Fibroblast of lung (primary cell): ENCODE results near the gene ZFP57. TPM values are rescaled to one million over a fixed set of nuclear protein-coding genes. Genes with fewer than 3 reads are reported as not detected.

Source experiments
- DNase-seq, 2 donors: peaks; one replicate each; pipeline versions ENCODE4 v3.0.0 to v3.0.0-alpha.2; 2010; ENCODE audit warnings: low read depth in 2 of 2
- H2AFZ ChIP-seq: 2 replicates; pipeline ENCODE4 v1.5.1; 2012; ENCODE audit warnings: low read length, control low read depth, inconsistent platforms
- H3K27ac ChIP-seq: 2 replicates; pipeline ENCODE4 v1.5.1; 2011; ENCODE audit warnings: low read length, control low read depth; ENCODE audit not compliant: insufficient read depth
- H3K27me3 ChIP-seq: 2 replicates; pipeline ENCODE4 v1.5.1; 2011; ENCODE audit warnings: mild to moderate bottlenecking, low read length; ENCODE audit not compliant: control insufficient read depth, insufficient read depth
- H3K36me3 ChIP-seq: 2 replicates; pipeline ENCODE4 v1.5.1; 2011; ENCODE audit warnings: low read length; ENCODE audit not compliant: control insufficient read depth, insufficient read depth
- H3K4me1 ChIP-seq: 2 replicates; pipeline ENCODE4 v1.5.1; 2011; ENCODE audit warnings: low read length; ENCODE audit not compliant: control insufficient read depth, insufficient read depth; ENCODE audit errors: extremely low read depth
- H3K4me2 ChIP-seq: 2 replicates; pipeline ENCODE4 v1.5.1; 2011; ENCODE audit warnings: low read length, control low read depth; ENCODE audit not compliant: insufficient read depth; ENCODE audit errors: extremely low read depth
- H3K4me3 ChIP-seq, 4 experiments: fragments of 200-600 bp in 1 of 4; sonication (generic) in 1 of 4; replicated peaks in 1 of 4; 2 replicates each; pipeline ENCODE4 v1.5.1; 2011 to 2016; ENCODE audit warnings: low read length in 4 of 4, low read depth in 3 of 4, mild to moderate bottlenecking in 3 of 4, control low read depth in 2 of 4, inconsistent platforms in 1 of 4, mixed read lengths in 1 of 4; ENCODE audit not compliant: insufficient read depth in 1 of 4; ENCODE audit errors: control extremely low read depth in 1 of 4
- H3K79me2 ChIP-seq: 2 replicates; pipeline ENCODE4 v1.5.1; 2012; ENCODE audit warnings: mild to moderate bottlenecking, low read length, inconsistent platforms; ENCODE audit not compliant: control insufficient read depth, insufficient read depth
- H3K9ac ChIP-seq: 2 replicates; pipeline ENCODE4 v1.5.1; 2011; ENCODE audit warnings: mild to moderate bottlenecking, low read length, control low read depth; ENCODE audit not compliant: insufficient read depth
- H3K9me3 ChIP-seq: 2 replicates; pipeline ENCODE4 v1.5.1; 2012; ENCODE audit warnings: low read depth, low read length; ENCODE audit not compliant: control insufficient read depth, insufficient read depth
- H4K20me1 ChIP-seq: 2 replicates; pipeline ENCODE4 v1.5.1; 2011; ENCODE audit warnings: low read length; ENCODE audit not compliant: control insufficient read depth, insufficient read depth; ENCODE audit errors: extremely low read depth
- CTCF ChIP-seq, 2 donors: IDR thresholded peaks in 1 of 2; conservative IDR thresholded peaks in 1 of 2; 1 replicate in 1 of 2; 2 replicates in 1 of 2; pipeline ENCODE4 v1.5.1; 2011 to 2012; ENCODE audit warnings: low read length in 2 of 2, control low read depth in 1 of 2, inconsistent platforms in 1 of 2, low read depth in 1 of 2, mild to moderate bottlenecking in 1 of 2
- EZH2 ChIP-seq: IDR thresholded peaks from 2 replicates; pipeline ENCODE4 v1.5.1; 2012; ENCODE audit warnings: low read length, control low read depth, mild to moderate bottlenecking; ENCODE audit errors: missing control alignments
- polyA minus RNA-seq: library from RNA; depleted of rRNA, polyadenylated mRNA; stranded (reverse); fragments of >200 nt; gene quantifications from 2 replicates; pipeline ENCODE4 v1.2.3, GENCODE V29; 2011; ENCODE audit warnings: low replicate concordance
- polyA plus RNA-seq, 2 donors: library from polyadenylated mRNA; depleted of rRNA in 1 of 2; stranded (reverse) in 1 of 2; unstranded in 1 of 2; fragments of >200 nt; gene quantifications; 2 replicates each; pipeline ENCODE4 v1.2.1, GENCODE V29; 2011 to 2012; ENCODE audit warnings: missing spikeins in 1 of 2
- total RNA-seq: library from RNA; depleted of rRNA; stranded (reverse); fragments of >200 nt; gene quantifications from 2 replicates; pipeline ENCODE4 v1.2.1, GENCODE V29; 2014

ZFP57 gene
- total RNA-seq = not detected in 2 replicates
- polyA plus RNA-seq = not detected in 2 replicates
- not detected in 2 replicates for polyA plus RNA-seq (2012)
- polyA minus RNA-seq = not detected in 2 replicates

GRCh38 chr6:29680904-29681303, at the start of gene ZFP57:
ZFP57 (minus strand) TSS chr6:29681152; CDS start chr6:29677003, 4,149 bp downstream.
- Histone ChIP-seq H3K27ac (no peak within 1 kb of the TSS), H3K27me3 (no peaks in the 10 kb centered on the region), H4K20me1 (no peaks in the 10 kb centered on the region), H3K9ac (no peak within 1 kb of the TSS), H3K4me2 (no peak within 1 kb of the TSS), H3K9me3 (no peaks in the 10 kb centered on the region), H2AFZ (no peak within 1 kb of the TSS), H3K79me2 (no peaks in the 10 kb centered on the region), H3K4me3 (no peak within 1 kb of the TSS), H3K36me3 (no peaks in the 10 kb centered on the region), H3K4me1 (no peaks in the 10 kb centered on the region)
- no peak for DNase-seq
- TF ChIP-seq EZH2 (no peak), CTCF (conservative IDR thresholded peaks at IDR 0.05 in 1 of 2, IDR thresholded peaks at IDR 0.05 in 1 of 2; ENCODE audit: low read depth in 1 of 2, low read length in 2 of 2) (no peak)

- Histone ChIP-seq H3K4me2 (no peak overlapping the region), H3K9ac (no peak overlapping the region), H3K36me3 (no peaks in the 10 kb centered on the region), H3K9me3 (no peaks in the 10 kb centered on the region), H2AFZ (no peak overlapping the region), H3K79me2 (no peaks in the 10 kb centered on the region), H4K20me1 (no peaks in the 10 kb centered on the region), H3K27me3 (no peaks in the 10 kb centered on the region), H3K4me3 (no peak overlapping the region), H3K27ac (no peak overlapping the region), H3K4me1 (no peaks in the 10 kb centered on the region)
- TF ChIP-seq EZH2 (no peak), CTCF (conservative IDR thresholded peaks at IDR 0.05 in 1 of 2, IDR thresholded peaks at IDR 0.05 in 1 of 2; ENCODE audit: low read depth in 1 of 2, low read length in 2 of 2) (no peak)
- no peak for DNase-seq
Observed at GRCh38 chr6:29730575-29731126, 49.7 kb upstream of the ZFP57 start.

GRCh38 chr6:29729774-29730328, 48.9 kb upstream of the ZFP57 start:
- Histone ChIP-seq H3K4me2 (no peak overlapping the region), H2AFZ (no peak overlapping the region), H3K79me2 (no peaks in the 10 kb centered on the region), H3K27ac (no peak overlapping the region), H3K4me1 (no peaks in the 10 kb centered on the region), H3K9ac (no peak overlapping the region), H3K4me3 (no peak overlapping the region), H4K20me1 (no peaks in the 10 kb centered on the region), H3K27me3 (no peaks in the 10 kb centered on the region), H3K36me3 (no peaks in the 10 kb centered on the region), H3K9me3 (no peaks in the 10 kb centered on the region)
- TF ChIP-seq CTCF (conservative IDR thresholded peaks at IDR 0.05 in 1 of 2, IDR thresholded peaks at IDR 0.05 in 1 of 2; ENCODE audit: low read depth in 1 of 2, low read length in 2 of 2) (no peak), EZH2 (no peak)
- DNase-seq = no peak
